ENCODE results near the gene KIR3DL3.
"Not testable (repeated sequence)": the region's sequence is repeated elsewhere in the genome, so short reads cannot be mapped to it uniquely, and the experiment has no call there.

Gene KIR3DL3

DNA sequence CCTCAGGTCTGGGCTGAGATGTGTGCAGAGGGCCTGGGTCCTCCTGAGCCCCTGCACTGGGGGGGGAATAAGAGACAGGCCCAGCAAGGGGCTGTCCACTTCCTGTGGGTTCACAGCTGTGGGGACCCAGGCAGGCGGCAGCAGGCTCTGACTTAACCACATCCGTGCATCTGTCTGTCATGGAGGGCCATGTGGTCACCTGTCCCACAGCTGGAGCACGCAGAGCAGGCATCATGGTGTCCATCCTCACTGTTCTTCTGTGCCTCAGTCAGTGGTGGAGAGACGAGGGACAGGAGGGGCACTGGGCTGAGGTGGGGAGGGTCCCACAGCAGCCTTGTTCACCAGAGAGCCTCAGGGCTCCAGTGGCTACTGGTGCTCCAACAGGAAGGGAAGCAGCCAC is 16.3 kb upstream of the KIR3DL3 start:
- TF ChIP-seq CTCF (IDR thresholded peaks at IDR 0.05; ENCODE audit: insufficient read depth, low read length, missing control alignments) = no peak
- ChIA-PET POLR2A (no interaction called here), CTCF (no interaction called here)
- DNase-seq (ENCODE audit: low read depth, low spot score) = no peak
- H3K4me3 ChIP-seq (ENCODE audit: low read depth, low read length) = no peak overlapping the region

GRCh38 chr19:54708781-54709180 is 15.5 kb upstream of the KIR3DL3 start:
- CTCF ChIA-PET = no interaction called here

GRCh38 chr19:54709212-54709948 is 14.9 kb upstream of the KIR3DL3 start:
- no peak for DNase-seq (ENCODE audit: low read depth, low spot score)
- ChIA-PET CTCF (no interaction called here), POLR2A (no interaction called here)
- no peak for TF ChIP-seq CTCF (IDR thresholded peaks at IDR 0.05; ENCODE audit: insufficient read depth, low read length, missing control alignments)
- H3K4me3 ChIP-seq (ENCODE audit: low read depth, low read length) = no peak overlapping the region

More at GRCh38 chr19:54708781-54709180, 15.5 kb upstream of the KIR3DL3 start:
- DNase-seq (ENCODE audit: low read depth, low spot score) = no peak
- no peak overlapping the region for H3K4me3 ChIP-seq (ENCODE audit: low read depth, low read length)
- POLR2A ChIA-PET = no interaction called here
- no peak for TF ChIP-seq CTCF (IDR thresholded peaks at IDR 0.05; ENCODE audit: insufficient read depth, low read length, missing control alignments)

- POLR2A ChIA-PET; DNase-seq (ENCODE audit: low read depth, low spot score); CTCF ChIA-PET; H3K4me3 ChIP-seq (ENCODE audit: low read depth, low read length): not testable (repeated sequence)
These were observed 14.3 kb upstream of the KIR3DL3 start for GRCh38 chr19:54709956-54710355.

DNA sequence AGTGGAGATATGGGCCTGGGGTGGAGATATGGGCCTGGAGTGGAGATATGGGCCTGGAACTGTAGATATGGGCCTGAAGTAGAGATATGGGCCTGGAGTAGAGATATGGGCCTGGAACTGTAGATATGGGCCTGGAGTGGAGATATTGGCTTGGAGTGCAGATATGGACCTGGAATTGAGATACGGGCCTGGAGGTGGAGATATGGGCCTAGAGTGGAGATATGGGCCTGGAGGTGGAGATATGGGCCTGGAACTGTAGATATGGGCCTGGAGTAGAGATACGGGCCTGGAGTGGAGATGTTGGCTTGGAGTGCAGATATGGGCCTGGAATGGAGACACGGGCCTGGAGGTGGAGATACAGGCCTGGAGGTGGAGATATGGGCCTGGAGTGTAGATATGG is 402 bp downstream of the KIR3DL3 start:
- TF ChIP-seq CTCF (IDR thresholded peaks at IDR 0.05; ENCODE audit: insufficient read depth, low read length, missing control alignments) = no peak
- no peak overlapping the region for H3K4me3 ChIP-seq (ENCODE audit: low read depth, low read length)
- CTCF ChIA-PET = no interaction called here
- DNase-seq (ENCODE audit: low read depth, low spot score) = no peak
- POLR2A ChIA-PET = no interaction called here

DNA sequence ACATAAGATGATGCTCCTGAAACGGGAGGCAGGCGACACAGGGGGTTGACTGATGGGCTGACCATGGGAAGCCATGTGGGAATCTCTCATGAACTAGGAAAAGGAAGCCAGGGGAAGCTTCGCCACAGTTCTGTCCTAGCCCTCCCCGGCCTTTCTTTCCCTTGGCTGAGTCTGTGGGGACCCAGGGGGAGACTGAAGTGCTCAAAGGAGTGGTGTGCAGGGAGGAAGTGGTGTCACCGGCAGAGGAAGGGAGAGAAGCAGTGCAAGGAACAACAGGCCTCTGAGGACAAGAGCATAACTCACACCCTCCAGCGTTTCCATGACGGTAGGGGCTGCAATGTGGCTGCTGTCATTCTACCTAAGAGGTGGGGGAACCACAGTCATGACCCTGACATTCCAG is 1.1 kb downstream of the KIR3DL3 start:
- ChIA-PET CTCF (no interaction called here), POLR2A (no interaction called here)
- DNase-seq (ENCODE audit: low read depth, low spot score) = no peak
- TF ChIP-seq CTCF (IDR thresholded peaks at IDR 0.05; ENCODE audit: insufficient read depth, low read length, missing control alignments) = no peak
- no peak overlapping the region for H3K4me3 ChIP-seq (ENCODE audit: low read depth, low read length)

DNA sequence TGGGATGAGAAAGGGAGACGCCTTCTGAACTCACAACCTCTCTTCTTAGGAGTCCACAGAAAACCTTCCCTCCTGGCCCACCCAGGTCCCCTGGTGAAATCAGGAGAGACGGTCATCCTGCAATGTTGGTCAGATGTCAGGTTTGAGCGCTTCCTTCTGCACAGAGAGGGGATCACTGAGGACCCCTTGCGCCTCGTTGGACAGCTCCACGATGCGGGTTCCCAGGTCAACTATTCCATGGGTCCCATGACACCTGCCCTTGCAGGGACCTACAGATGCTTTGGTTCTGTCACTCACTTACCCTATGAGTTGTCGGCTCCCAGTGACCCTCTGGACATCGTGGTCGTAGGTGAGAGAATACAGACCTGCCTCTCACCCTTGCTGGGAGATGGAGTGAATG is 3.3 kb downstream of the KIR3DL3 start:
- POLR2A ChIA-PET = no interaction called here
- TF ChIP-seq CTCF (IDR thresholded peaks at IDR 0.05; ENCODE audit: insufficient read depth, low read length, missing control alignments) = no peak
- CTCF ChIA-PET = no interaction called here

More for the DNA sequence above, 3.3 kb downstream of the KIR3DL3 start:
- H3K4me3 ChIP-seq (ENCODE audit: low read depth, low read length) = no peak overlapping the region
- DNase-seq (ENCODE audit: low read depth, low spot score) = no peak
